SK-N-MC (cell line): ENCODE data around the gene CCDC197.

Source experiments
- EZH2 ChIP-seq: fragments of 200-600 bp; sonication (generic); IDR thresholded peaks from one replicate; pipeline ENCODE4 v1.6.1; 2017; ENCODE audit warnings: antibody characterized with exemption
- POLR2AphosphoS5 ChIP-seq: IDR thresholded peaks from 2 replicates; pipeline ENCODE4 v1.6.1; 2012; ENCODE audit warnings: mild to moderate bottlenecking, low read depth, low read length, borderline replicate concordance

DNA sequence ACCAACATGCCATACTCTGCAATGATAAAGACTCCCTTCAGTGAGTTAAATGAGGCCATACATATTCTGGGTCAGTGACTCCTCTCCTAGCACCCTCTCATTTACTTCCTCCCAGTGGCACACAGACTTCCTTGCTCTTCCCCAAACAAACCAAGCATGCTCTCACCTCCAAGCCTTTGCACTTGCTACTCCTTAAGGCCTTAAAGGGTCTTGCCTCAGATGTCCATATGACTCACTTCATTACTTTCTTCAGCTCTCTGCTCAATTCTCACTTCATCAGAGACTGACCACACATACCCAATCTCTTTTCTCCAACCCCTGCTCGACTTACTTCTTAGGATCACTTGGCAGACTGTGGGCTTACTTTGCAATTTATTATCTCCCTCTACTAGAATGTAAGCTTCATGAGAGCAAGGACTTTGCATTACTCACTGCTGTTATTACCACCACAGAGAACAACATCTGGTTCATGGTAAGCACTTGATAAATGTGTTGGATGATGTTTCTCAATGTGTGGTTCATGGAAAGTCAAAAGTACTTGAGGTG lies 61.1 kb downstream of the CCDC197 start:
- TF ChIP-seq POLR2AphosphoS5, result no peak
- no peak for TF ChIP-seq EZH2
